ENCODE results near the gene ARHGAP40. TPM values are rescaled to one million over a fixed set of nuclear protein-coding genes. Genes with fewer than 3 reads are reported as not detected.

ARHGAP40 gene
- total and polyA plus RNA-seq, 2 of the 8 experiments (the other 6 are each of a cell fraction or from before 2014, with no cell fraction given): 0.74 to 1.4 TPM

DNA sequence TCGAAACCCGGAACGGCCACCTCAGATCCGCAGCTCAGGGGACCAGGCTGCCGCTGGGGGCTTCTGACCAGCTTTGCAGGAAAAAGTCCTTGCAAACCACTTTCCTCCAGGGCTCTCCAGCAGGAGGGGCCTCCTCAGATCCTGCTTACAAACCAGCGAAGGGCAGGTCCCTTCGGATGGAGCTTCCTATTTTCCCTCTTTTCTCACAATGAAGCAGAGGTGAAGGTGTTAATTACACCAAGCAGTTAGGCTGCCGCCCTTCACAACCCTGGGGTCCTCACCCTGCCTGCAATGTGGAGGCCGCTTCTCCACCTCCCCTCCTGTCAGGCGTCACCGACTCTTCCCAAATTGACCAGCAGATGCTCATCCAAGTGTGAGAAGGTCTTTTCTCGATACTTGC lies 5.7 kb downstream of the ARHGAP40 start (continued):
- TF ChIP-seq, protein P1, sequence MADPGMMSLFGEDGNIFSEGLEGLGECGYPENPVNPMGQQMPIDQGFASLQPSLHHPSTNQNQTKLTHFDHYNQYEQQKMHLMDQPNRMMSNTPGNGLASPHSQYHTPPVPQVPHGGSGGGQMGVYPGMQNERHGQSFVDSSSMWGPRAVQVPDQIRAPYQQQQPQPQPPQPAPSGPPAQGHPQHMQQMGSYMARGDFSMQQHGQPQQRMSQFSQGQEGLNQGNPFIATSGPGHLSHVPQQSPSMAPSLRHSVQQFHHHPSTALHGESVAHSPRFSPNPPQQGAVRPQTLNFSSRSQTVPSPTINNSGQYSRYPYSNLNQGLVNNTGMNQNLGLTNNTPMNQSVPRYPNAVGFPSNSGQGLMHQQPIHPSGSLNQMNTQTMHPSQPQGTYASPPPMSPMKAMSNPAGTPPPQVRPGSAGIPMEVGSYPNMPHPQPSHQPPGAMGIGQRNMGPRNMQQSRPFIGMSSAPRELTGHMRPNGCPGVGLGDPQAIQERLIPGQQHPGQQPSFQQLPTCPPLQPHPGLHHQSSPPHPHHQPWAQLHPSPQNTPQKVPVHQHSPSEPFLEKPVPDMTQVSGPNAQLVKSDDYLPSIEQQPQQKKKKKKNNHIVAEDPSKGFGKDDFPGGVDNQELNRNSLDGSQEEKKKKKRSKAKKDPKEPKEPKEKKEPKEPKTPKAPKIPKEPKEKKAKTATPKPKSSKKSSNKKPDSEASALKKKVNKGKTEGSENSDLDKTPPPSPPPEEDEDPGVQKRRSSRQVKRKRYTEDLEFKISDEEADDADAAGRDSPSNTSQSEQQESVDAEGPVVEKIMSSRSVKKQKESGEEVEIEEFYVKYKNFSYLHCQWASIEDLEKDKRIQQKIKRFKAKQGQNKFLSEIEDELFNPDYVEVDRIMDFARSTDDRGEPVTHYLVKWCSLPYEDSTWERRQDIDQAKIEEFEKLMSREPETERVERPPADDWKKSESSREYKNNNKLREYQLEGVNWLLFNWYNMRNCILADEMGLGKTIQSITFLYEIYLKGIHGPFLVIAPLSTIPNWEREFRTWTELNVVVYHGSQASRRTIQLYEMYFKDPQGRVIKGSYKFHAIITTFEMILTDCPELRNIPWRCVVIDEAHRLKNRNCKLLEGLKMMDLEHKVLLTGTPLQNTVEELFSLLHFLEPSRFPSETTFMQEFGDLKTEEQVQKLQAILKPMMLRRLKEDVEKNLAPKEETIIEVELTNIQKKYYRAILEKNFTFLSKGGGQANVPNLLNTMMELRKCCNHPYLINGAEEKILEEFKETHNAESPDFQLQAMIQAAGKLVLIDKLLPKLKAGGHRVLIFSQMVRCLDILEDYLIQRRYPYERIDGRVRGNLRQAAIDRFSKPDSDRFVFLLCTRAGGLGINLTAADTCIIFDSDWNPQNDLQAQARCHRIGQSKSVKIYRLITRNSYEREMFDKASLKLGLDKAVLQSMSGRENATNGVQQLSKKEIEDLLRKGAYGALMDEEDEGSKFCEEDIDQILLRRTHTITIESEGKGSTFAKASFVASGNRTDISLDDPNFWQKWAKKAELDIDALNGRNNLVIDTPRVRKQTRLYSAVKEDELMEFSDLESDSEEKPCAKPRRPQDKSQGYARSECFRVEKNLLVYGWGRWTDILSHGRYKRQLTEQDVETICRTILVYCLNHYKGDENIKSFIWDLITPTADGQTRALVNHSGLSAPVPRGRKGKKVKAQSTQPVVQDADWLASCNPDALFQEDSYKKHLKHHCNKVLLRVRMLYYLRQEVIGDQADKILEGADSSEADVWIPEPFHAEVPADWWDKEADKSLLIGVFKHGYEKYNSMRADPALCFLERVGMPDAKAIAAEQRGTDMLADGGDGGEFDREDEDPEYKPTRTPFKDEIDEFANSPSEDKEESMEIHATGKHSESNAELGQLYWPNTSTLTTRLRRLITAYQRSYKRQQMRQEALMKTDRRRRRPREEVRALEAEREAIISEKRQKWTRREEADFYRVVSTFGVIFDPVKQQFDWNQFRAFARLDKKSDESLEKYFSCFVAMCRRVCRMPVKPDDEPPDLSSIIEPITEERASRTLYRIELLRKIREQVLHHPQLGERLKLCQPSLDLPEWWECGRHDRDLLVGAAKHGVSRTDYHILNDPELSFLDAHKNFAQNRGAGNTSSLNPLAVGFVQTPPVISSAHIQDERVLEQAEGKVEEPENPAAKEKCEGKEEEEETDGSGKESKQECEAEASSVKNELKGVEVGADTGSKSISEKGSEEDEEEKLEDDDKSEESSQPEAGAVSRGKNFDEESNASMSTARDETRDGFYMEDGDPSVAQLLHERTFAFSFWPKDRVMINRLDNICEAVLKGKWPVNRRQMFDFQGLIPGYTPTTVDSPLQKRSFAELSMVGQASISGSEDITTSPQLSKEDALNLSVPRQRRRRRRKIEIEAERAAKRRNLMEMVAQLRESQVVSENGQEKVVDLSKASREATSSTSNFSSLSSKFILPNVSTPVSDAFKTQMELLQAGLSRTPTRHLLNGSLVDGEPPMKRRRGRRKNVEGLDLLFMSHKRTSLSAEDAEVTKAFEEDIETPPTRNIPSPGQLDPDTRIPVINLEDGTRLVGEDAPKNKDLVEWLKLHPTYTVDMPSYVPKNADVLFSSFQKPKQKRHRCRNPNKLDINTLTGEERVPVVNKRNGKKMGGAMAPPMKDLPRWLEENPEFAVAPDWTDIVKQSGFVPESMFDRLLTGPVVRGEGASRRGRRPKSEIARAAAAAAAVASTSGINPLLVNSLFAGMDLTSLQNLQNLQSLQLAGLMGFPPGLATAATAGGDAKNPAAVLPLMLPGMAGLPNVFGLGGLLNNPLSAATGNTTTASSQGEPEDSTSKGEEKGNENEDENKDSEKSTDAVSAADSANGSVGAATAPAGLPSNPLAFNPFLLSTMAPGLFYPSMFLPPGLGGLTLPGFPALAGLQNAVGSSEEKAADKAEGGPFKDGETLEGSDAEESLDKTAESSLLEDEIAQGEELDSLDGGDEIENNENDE (IDR thresholded peaks at IDR 0.05; ENCODE audit: insufficient replicate concordance, low read length): no peak
- TF ChIP-seq FOSL1 (IDR thresholded peaks at IDR 0.05; ENCODE audit: insufficient read depth, low read depth, low read length) (no peak), MAFK (IDR thresholded peaks at IDR 0.05; ENCODE audit: low read depth, low read length) (no peak), RNF2 (IDR thresholded peaks at IDR 0.05; ENCODE audit: borderline replicate concordance, low read depth, low read length, missing control alignments, poor library complexity, severe bottlenecking) (no peak), SP2 (IDR thresholded peaks at IDR 0.05; ENCODE audit: low read length) (no peak), CHD2 (IDR thresholded peaks at IDR 0.05; ENCODE audit: low read length) (no peak)

Measured in H1 (cell line).